ENCODE results near the gene GNB2. TPM values are rescaled to one million over a fixed set of nuclear protein-coding genes. Genes with fewer than 3 reads are reported as not detected.

GNB2 gene
- 201 and 244 TPM in 2 replicates for total RNA-seq

GRCh38 chr7:100673302-100673941 lies at the start of gene GNB2:
Gene GNB2 (plus strand): TSS chr7:100673740. CDS start chr7:100676266, 2,526 bp downstream.

DNA sequence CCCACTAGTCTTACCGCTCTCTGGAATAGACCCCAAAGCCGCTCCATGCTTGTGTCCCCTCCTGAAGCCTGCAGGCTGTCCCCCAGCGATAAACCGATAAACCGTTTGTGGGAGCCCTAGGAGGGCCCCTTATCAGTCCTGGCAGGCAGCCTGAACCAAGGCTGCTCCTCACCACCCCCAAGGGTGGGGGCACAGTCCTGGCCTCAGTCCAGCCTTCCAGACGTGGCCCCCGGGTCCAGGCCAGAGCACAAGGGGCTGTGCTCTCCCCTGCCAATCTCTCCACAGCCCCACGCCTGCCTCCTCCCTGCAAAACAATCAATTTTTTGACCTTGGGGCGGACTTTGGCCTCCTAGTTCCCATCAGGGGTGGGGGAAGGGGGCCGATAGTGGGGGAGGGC lies 32.1 kb upstream of the GNB2 start, which contains the start of gene TFR2:
Gene TFR2, minus strand, starts transcription at position 90 of the 397 bp plus-strand sequence. Its CDS starts 43 bp downstream, at position 47.

GRCh38 chr7:100655908-100656674 lies 17.4 kb upstream of the GNB2 start, which contains the start of gene ACTL6B:
Gene ACTL6B (minus strand): TSS chr7:100656448. CDS start chr7:100656354, 94 bp downstream.

DNA sequence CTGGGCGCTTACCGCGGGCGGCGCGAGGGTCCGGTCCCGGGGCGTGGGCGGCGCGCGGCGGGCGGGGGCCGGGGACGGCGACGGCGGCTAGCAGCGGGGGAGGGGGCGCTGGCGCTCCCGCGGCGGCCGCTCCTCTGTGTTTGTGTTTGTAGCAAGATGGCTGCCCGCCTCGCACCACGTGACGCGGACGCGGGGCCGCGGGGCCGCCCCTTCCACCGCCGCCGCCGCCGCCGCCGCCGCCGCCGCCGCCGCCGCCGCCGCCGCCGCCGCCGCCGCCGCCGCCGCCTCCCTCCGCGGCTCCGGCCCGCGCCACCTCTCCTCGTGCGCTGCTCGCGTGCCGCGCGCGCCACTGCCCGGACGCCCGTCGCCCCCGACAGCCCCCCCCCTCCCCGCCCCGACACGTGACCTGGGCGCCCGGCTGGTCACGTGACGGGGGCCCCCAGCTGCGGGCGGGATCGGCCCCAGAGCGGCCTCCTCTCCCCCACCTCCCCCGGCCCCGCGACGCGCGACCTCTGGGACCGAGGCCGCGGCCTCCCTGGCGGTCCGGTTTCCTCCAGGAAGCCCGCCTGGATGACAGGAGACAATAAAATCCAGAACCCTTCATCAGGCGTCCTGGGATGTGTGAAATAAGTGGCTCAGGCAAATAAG lies 20.7 kb downstream of the GNB2 start, which contains the start of gene GIGYF1:
Gene GIGYF1, minus strand, starts transcription at position 153 of the 648 bp plus-strand sequence. CDS start 6,012 bp downstream, outside the sequence.

DNA sequence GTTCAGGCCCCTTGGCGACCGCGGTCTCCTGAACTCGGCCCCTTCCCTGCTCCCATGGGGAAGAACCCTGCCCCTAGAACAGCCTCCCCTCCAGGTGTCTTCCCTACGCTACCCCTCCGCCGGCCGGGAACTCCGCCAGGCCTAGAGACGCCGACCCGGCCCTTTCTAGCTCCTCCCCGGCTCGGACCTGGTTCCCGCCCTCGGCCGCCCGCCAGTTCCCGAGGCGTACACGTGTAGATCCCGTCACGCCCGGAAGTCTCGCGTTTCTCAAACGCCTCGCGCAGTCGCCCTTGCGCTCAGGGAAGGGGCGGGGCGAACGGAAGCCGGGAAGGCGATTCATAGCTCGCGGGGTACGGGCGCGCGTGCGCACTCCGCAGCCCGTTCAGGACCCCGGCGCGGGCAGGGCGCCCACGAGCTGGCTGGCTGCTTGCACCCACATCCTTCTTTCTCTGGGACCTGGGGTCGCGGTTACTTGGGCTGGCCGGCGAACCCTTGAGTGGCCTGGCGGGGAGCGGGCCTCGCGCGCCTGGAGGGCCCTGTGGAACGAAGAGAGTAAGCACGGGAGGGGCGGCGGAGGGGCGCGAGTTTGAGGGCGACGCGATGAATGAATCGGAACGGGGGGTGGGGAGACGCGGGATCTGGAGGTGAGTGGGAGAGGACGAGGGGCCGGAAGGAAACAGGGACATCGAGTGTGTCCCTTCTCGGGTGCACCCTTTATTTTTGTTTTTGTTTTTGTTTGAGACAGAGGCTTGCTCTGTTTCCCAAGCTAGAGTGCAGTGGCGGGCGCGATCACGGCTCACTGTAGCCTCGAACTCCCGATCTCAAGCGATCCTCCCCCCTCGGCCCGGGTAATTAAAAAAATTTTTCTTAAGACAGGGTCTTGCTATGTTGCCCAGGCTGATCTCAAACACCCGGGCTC lies 32.5 kb downstream of the GNB2 start, which contains the start of gene POP7:
Gene POP7, plus strand, starts transcription at position 369 of the 919 bp plus-strand sequence. CDS start 710 bp downstream, outside the sequence.

GRCh38 chr7:100720279-100720670 lies 46.7 kb downstream of the GNB2 start, which contains the start of gene EPO:
Gene EPO (plus strand): TSS chr7:100720468. CDS start chr7:100720981, 513 bp downstream.

Other genes starting within 250 kb of the GNB2 start
- gene ZCWPW1, start 245.0 kb upstream of the GNB2 start, total RNA-seq, result 0.58 and 2.4 TPM in 2 replicates
- 25.7 and 32.7 TPM in 2 replicates for gene MEPCE, start 243.9 kb upstream of the GNB2 start, total RNA-seq
- gene PPP1R35, start 237.2 kb upstream of the GNB2 start, total RNA-seq, result 23.6 and 33.3 TPM in 2 replicates
- 8.4 TPM in 1 of 2 replicates, not detected in the other for gene SPACDR, start 209.5 kb upstream of the GNB2 start, total RNA-seq
- 48.1 and 49.1 TPM in 2 replicates for gene TSC22D4, start 194.5 kb upstream of the GNB2 start, total RNA-seq
- gene NYAP1, start 189.8 kb upstream of the GNB2 start, total RNA-seq, result 2.6 and 3.4 TPM in 2 replicates
- 20.5 and 38.2 TPM in 2 replicates for gene AGFG2, start 134.5 kb upstream of the GNB2 start, total RNA-seq
- 0.93 and 2.4 TPM in 2 replicates for gene SAP25, start 99.8 kb upstream of the GNB2 start, total RNA-seq
- 46.8 and 48.4 TPM in 2 replicates for gene LRCH4, start 87.6 kb upstream of the GNB2 start, total RNA-seq
- 0.12 TPM in 1 of 2 replicates, not detected in the other for gene FBXO24, start 87.4 kb upstream of the GNB2 start, total RNA-seq
- 579 and 757 TPM in 2 replicates for gene PCOLCE, start 71.4 kb upstream of the GNB2 start, total RNA-seq
- 15.6 and 21.6 TPM in 2 replicates for gene MOSPD3, start 61.2 kb upstream of the GNB2 start, total RNA-seq
- 0.47 TPM in 1 of 2 replicates, not detected in the other for gene TFR2, start 32.2 kb upstream of the GNB2 start, total RNA-seq
- gene ACTL6B, start 17.3 kb upstream of the GNB2 start, total RNA-seq, result not detected in 2 replicates
- gene GIGYF1, start 20.5 kb downstream of the GNB2 start, total RNA-seq, result 13.8 and 18.6 TPM in 2 replicates
- 25.4 and 34.2 TPM in 2 replicates for gene POP7, start 32.4 kb downstream of the GNB2 start, total RNA-seq
- gene EPO, start 46.7 kb downstream of the GNB2 start, total RNA-seq, result not detected in 2 replicates
- not detected in 2 replicates for gene ZAN, start 59.9 kb downstream of the GNB2 start, total RNA-seq
- gene EPHB4, start 153.8 kb downstream of the GNB2 start, total RNA-seq, result 44.6 and 62.8 TPM in 2 replicates
- gene SLC12A9, start 179.0 kb downstream of the GNB2 start, total RNA-seq, result 21.1 and 25.7 TPM in 2 replicates
- gene TRIP6, start 193.6 kb downstream of the GNB2 start, total RNA-seq, result 88.9 and 103 TPM in 2 replicates
- gene SRRT, start 201.4 kb downstream of the GNB2 start, total RNA-seq, result 53.6 and 54.0 TPM in 2 replicates
- gene UFSP1, start 216.0 kb downstream of the GNB2 start, total RNA-seq, result 5.7 and 6.0 TPM in 2 replicates
- 0.35 and 1.6 TPM in 2 replicates for gene ACHE, start 222.1 kb downstream of the GNB2 start, total RNA-seq